H9 (cell line): Measurements from ENCODE around the gene CDKN2D. TPM values are rescaled to one million over a fixed set of nuclear protein-coding genes. Genes with fewer than 3 reads are reported as not detected.

Source experiments
- DNase-seq: peaks from one replicate; pipeline ENCODE4 v3.0.0-alpha.2; 2017
- H2AFZ ChIP-seq: one replicate; pipeline ENCODE4 v1.6.1; 2013; ENCODE audit warnings: mild to moderate bottlenecking, low read length, control low read depth, moderate library complexity
- H2AK5ac ChIP-seq: 2 replicates; pipeline ENCODE4 v1.6.1; 2013; ENCODE audit warnings: low read length, control low read depth, mixed read lengths; ENCODE audit not compliant: insufficient read length
- H2BK120ac ChIP-seq: one replicate; pipeline ENCODE4 v1.6.1; 2013; ENCODE audit warnings: low read depth, mild to moderate bottlenecking, low read length, control low read depth, inconsistent platforms; ENCODE audit not compliant: poor library complexity, severe bottlenecking
- H2BK12ac ChIP-seq: 2 replicates; pipeline ENCODE4 v1.6.1; 2013; ENCODE audit warnings: low read length, control low read depth, mixed read lengths, low read depth; ENCODE audit not compliant: insufficient read length
- H2BK15ac ChIP-seq: 2 replicates; pipeline ENCODE4 v1.6.1; 2013; ENCODE audit warnings: low read depth, low read length, control low read depth
- H2BK20ac ChIP-seq: one replicate; pipeline ENCODE4 v1.6.1; 2013; ENCODE audit warnings: low read depth, mild to moderate bottlenecking, low read length, control low read depth, inconsistent platforms; ENCODE audit not compliant: poor library complexity, severe bottlenecking
- H2BK5ac ChIP-seq: 2 replicates; pipeline ENCODE4 v1.6.1; 2013; ENCODE audit warnings: low read length, control low read depth, mixed read lengths; ENCODE audit not compliant: insufficient read length
- H3K14ac ChIP-seq: 2 replicates; pipeline ENCODE4 v1.6.1; 2013; ENCODE audit warnings: low read length, control low read depth; ENCODE audit not compliant: insufficient read depth
- H3K18ac ChIP-seq: 2 replicates; pipeline ENCODE4 v1.6.1; 2013; ENCODE audit warnings: low read depth, mild to moderate bottlenecking, mixed read lengths, low read length, control low read depth; ENCODE audit not compliant: insufficient read length
- H3K23ac ChIP-seq: 2 replicates; pipeline ENCODE4 v1.6.1; 2013; ENCODE audit warnings: low read length, control low read depth, mixed read lengths, low read depth; ENCODE audit not compliant: insufficient read length
- H3K23me2 ChIP-seq: 2 replicates; pipeline ENCODE4 v1.6.1; 2013; ENCODE audit warnings: low read depth, mild to moderate bottlenecking, mixed read lengths, low read length, control low read depth; ENCODE audit not compliant: insufficient read length, poor library complexity, severe bottlenecking
- H3K27ac ChIP-seq: 2 replicates; pipeline ENCODE4 v1.5.1; 2013; ENCODE audit warnings: low read length, control low read depth, mixed read lengths, low read depth; ENCODE audit not compliant: insufficient read length
- H3K27me3 ChIP-seq: 2 replicates; pipeline ENCODE4 v1.6.1; 2013; ENCODE audit warnings: low read length, control low read depth, inconsistent platforms; ENCODE audit not compliant: insufficient read depth
- H3K4ac ChIP-seq: 2 replicates; pipeline ENCODE4 v1.6.1; 2013; ENCODE audit warnings: low read depth, mild to moderate bottlenecking, control low read depth, inconsistent platforms, low read length, moderate library complexity
- H3K4me1 ChIP-seq: 2 replicates; pipeline ENCODE4 v1.6.1; 2013; ENCODE audit warnings: low read length, control low read depth, inconsistent platforms; ENCODE audit not compliant: insufficient read depth
- H3K4me2 ChIP-seq: 2 replicates; pipeline ENCODE4 v1.6.1; 2013; ENCODE audit warnings: low read length, control low read depth, mixed read lengths; ENCODE audit not compliant: insufficient read length, insufficient read depth
- H3K56ac ChIP-seq: 2 replicates; pipeline ENCODE4 v1.6.1; 2013; ENCODE audit warnings: low read depth, mild to moderate bottlenecking, mixed read lengths, low read length, control low read depth; ENCODE audit not compliant: insufficient read length
- H3K79me1 ChIP-seq: 2 replicates; pipeline ENCODE4 v1.6.1; 2013; ENCODE audit warnings: low read depth, mild to moderate bottlenecking, moderate library complexity, low read length, control low read depth, inconsistent platforms; ENCODE audit not compliant: insufficient read depth, poor library complexity, severe bottlenecking
- H3K79me2 ChIP-seq: 2 replicates; pipeline ENCODE4 v1.6.1; 2013; ENCODE audit warnings: low read length, control low read depth, inconsistent platforms; ENCODE audit not compliant: insufficient read depth
- H3K9ac ChIP-seq: 2 replicates; pipeline ENCODE4 v1.6.1; 2013; ENCODE audit warnings: low read length, control low read depth, mixed read lengths; ENCODE audit not compliant: insufficient read length; ENCODE audit errors: extremely low read depth
- H3K9me3 ChIP-seq: one replicate; pipeline ENCODE4 v1.6.1; 2013; ENCODE audit warnings: low read depth, low read length, inconsistent platforms; ENCODE audit not compliant: control insufficient read depth
- H3T11ph ChIP-seq: one replicate; pipeline ENCODE4 v1.6.1; 2013; ENCODE audit warnings: mild to moderate bottlenecking, low read length, control low read depth, inconsistent platforms
- H4K20me1 ChIP-seq: one replicate; pipeline ENCODE4 v1.6.1; 2013; ENCODE audit not compliant: control insufficient read depth, insufficient read length, insufficient read depth
- H4K5ac ChIP-seq: 2 replicates; pipeline ENCODE4 v1.6.1; 2013; ENCODE audit warnings: low read depth, mild to moderate bottlenecking, mixed read lengths, low read length, control low read depth; ENCODE audit not compliant: insufficient read length
- H4K8ac ChIP-seq: replicated peaks from 2 replicates; pipeline ENCODE4 v1.6.1; 2013; ENCODE audit warnings: low read length, control low read depth, mixed read lengths, low read depth; ENCODE audit not compliant: insufficient read length
- H4K91ac ChIP-seq: 2 replicates; pipeline ENCODE4 v1.6.1; 2013; ENCODE audit warnings: low read depth, mild to moderate bottlenecking, moderate library complexity, mixed read lengths, low read length, control low read depth; ENCODE audit not compliant: insufficient read length
- H3K27ac Mint-ChIP-seq, 3 experiments: 2 replicates in 2 of 3; 3 replicates in 1 of 3; pipeline ENCODE4 v1.8.0; 2020 to 2021; ENCODE audit warnings: mixed read lengths in 3 of 3, mild to moderate bottlenecking in 1 of 3, moderate library complexity in 1 of 3
- H3K27me3 Mint-ChIP-seq: 2 replicates; pipeline ENCODE4 v1.8.0; 2021; ENCODE audit warnings: low read depth, mild to moderate bottlenecking, moderate library complexity, mixed read lengths
- H3K36me3 Mint-ChIP-seq, 3 experiments: 2 replicates in 2 of 3; 3 replicates in 1 of 3; pipeline ENCODE4 v1.8.0; 2020 to 2021; ENCODE audit warnings: low read depth in 3 of 3, mixed read lengths in 3 of 3; ENCODE audit not compliant: insufficient read depth in 1 of 3
- H3K4me1 Mint-ChIP-seq, 2 experiments: 2 replicates each; pipeline ENCODE4 v1.8.0; 2020; ENCODE audit warnings: mixed read lengths in 2 of 2
- H3K4me3 Mint-ChIP-seq, 2 experiments: 2 replicates in 1 of 2; 3 replicates in 1 of 2; pipeline ENCODE4 v1.8.0; 2020 to 2021; ENCODE audit warnings: mild to moderate bottlenecking in 2 of 2, mixed read lengths in 2 of 2, moderate library complexity in 1 of 2
- H3K9me3 Mint-ChIP-seq, 2 experiments: 2 replicates in 1 of 2; 3 replicates in 1 of 2; pipeline ENCODE4 v1.8.0; 2020; ENCODE audit warnings: mild to moderate bottlenecking in 2 of 2, mixed read lengths in 2 of 2, moderate library complexity in 1 of 2
- CTCF ChIP-seq: fragments of 200-600 bp; sonication (generic); conservative IDR thresholded peaks from 3 replicates; pipeline ENCODE4 v1.8.0; 2021; ENCODE audit warnings: antibody characterized with exemption, mild to moderate bottlenecking
- WGBS: extraction: QIAGEN DNeasy Blood & Tissue Kit; methylation state at CpG from one replicate; pipeline ENCODE4 v1.1.7; 2013; ENCODE audit warnings: missing lambda C conversion rate, low lambda C conversion rate, mixed read lengths; ENCODE audit not compliant: insufficient read length; ENCODE audit errors: extremely low coverage; 5-methylcytosine and 5-hydroxymethylcytosine counted together
- total RNA-seq: library from RNA; stranded (reverse); gene quantifications from 2 replicates; pipeline ENCODE4 v1.2.1, GENCODE V29; 2021

The CDKN2D gene
- total RNA-seq, 1 experiment from 2014 or later = 2.8 TPM

DNA sequence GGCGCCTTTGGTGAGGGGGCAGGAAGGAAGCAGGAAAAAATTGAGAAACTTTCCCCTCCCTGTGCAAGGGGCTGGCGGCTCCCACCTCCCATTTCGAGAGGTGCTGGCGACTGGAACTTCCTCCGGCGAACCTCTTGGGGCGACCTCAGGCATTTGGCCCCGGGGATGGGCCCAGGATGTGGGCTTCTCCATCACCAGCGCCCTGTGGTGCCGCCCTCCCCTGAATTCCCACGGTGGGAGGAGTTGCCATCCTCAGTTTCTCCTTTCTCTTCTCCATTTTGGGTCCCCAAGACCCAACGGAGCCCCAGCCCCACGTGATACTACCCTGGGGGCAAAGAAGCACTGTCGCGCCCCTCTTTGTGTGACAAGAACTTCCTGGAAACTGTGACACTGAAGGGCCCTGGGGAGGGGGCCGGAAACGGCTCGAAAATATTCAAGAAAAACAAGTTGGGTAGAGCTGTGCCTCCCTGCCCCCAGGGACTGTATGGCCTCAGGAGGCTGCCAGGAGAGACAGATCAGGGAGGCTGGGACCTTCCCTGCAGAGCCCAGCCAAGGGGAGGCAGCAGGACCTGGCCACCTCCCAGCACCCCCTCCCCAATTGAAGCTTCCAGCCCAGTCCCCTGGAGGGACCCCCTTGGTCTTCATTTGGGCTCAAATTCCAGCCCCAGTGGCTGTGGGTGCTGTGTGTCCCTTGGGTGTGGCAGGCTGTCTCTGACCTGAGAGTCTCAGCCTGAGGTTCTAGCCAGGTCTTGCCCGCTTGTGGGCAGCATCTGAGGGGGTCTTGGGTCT, 34.5 kb upstream of the CDKN2D start:
- peak overlapping the region; percentile 31; the same call in 1 of the 2 replicates for H3K14ac ChIP-seq
- no peaks in the 10 kb centered on the region for H3K4me1 ChIP-seq
- H2BK15ac ChIP-seq = no peak overlapping the region
- H3K27me3 Mint-ChIP-seq = peaks cover 7% of the 10 kb centered on the region
- no peak overlapping the region for H3K56ac ChIP-seq
- H3K23me2 ChIP-seq = peaks cover 11% of the 10 kb centered on the region
- no peak for TF ChIP-seq CTCF
- H2AFZ ChIP-seq = no peak overlapping the region
- H4K5ac ChIP-seq = no peak overlapping the region
- H3K9me3 ChIP-seq = no peaks in the 10 kb centered on the region
- H4K91ac ChIP-seq = no peak overlapping the region
- H3K27me3 ChIP-seq = no peaks in the 10 kb centered on the region
- peaks cover 16 to 18% of the 10 kb centered on the region in 2 experiments for H3K4me1 Mint-ChIP-seq
- H4K8ac ChIP-seq = no peak overlapping the region
- no peaks in the 10 kb centered on the region for H3K9me3 Mint-ChIP-seq
- peak overlapping the region; percentile 91 for H3K4me2 ChIP-seq
- no peak overlapping the region for H2BK12ac ChIP-seq
- H2BK5ac ChIP-seq = no peak overlapping the region
- H3K9ac ChIP-seq = peak overlapping the region; percentile 63
- no peak overlapping the region for H3T11ph ChIP-seq
- H3K27ac Mint-ChIP-seq = peak overlapping the region in 2 of 3 experiments; percentile 53 to 74; a peak in 3 of 7 replicates
- H3K23ac ChIP-seq = no peak overlapping the region
- no CpG with 5 or more reads among the region's 19 CpGs for WGBS
- no peak overlapping the region for H3K27ac ChIP-seq
- H3K4ac ChIP-seq = no peak overlapping the region
- peak; percentile 43 for DNase-seq
- no peak overlapping the region for H3K18ac ChIP-seq
- no peaks in the 10 kb centered on the region; a peak in 1 of 7 replicates for H3K36me3 Mint-ChIP-seq
- H4K20me1 ChIP-seq = no peaks in the 10 kb centered on the region
- H3K79me2 ChIP-seq = no peaks in the 10 kb centered on the region; the same call in 1 of the 2 replicates
- H2AK5ac ChIP-seq = no peak overlapping the region
- no peak overlapping the region for H2BK120ac ChIP-seq
- H2BK20ac ChIP-seq = no peak overlapping the region
- H3K4me3 Mint-ChIP-seq = peak overlapping the region; percentile 77 to 90
- no peaks in the 10 kb centered on the region for H3K79me1 ChIP-seq
